H1 (cell line): Measurements from ENCODE around the gene GATB. TPM values are rescaled to one million over a fixed set of nuclear protein-coding genes. Genes with fewer than 3 reads are reported as not detected.
"Not testable (repeated sequence)": the region's sequence is repeated elsewhere in the genome, so short reads cannot be mapped to it uniquely, and the experiment has no call there.

ENCODE experiments used
- CTCF ChIA-PET: fragments of 300-600 bp; sonication (Branson Sonifier 250); formaldehyde crosslinking; loops from one replicate; lab custom pipeline; 2021; ENCODE audit not compliant: partially characterized antibody; lab: Charles Lee
- POLR2A ChIA-PET: fragments of 300-600 bp; sonication (Branson Sonifier 250); formaldehyde crosslinking; loops from one replicate; lab custom pipeline; 2021; ENCODE audit warnings: inconsistent platforms; ENCODE audit not compliant: partially characterized antibody; lab: Charles Lee
- DNase-seq, 2 experiments: peaks; one replicate each; pipeline versions ENCODE4 v3.0.0 to v3.0.0-alpha.2; 2010 to 2022; ENCODE audit warnings: low spot score in 2 of 2, low read depth in 1 of 2, mixed read lengths in 1 of 2
- FAIRE-seq: peaks from 2 replicates; lab custom pipeline; 2011; peaks lifted over from hg19 to GRCh38; lab: Jason Lieb, UNC
- H2AFZ ChIP-seq: 2 replicates; pipeline ENCODE4 v1.8.1; 2012; ENCODE audit warnings: low read length, inconsistent platforms
- H2AK5ac ChIP-seq: 2 replicates; pipeline ENCODE4 v1.6.1; 2013; ENCODE audit warnings: low read depth, low read length
- H2BK120ac ChIP-seq: replicated peaks from 2 replicates; pipeline ENCODE3; 2013; ENCODE audit warnings: low read depth, low read length, inconsistent platforms
- H2BK12ac ChIP-seq: 2 replicates; pipeline ENCODE4 v1.6.1; 2013; ENCODE audit warnings: low read depth, low read length
- H2BK15ac ChIP-seq: 2 replicates; pipeline ENCODE4 v1.6.1; 2013; ENCODE audit warnings: low read length
- H2BK20ac ChIP-seq: 2 replicates; pipeline ENCODE4 v1.6.1; 2013; ENCODE audit warnings: low read length
- H2BK5ac ChIP-seq: 2 replicates; pipeline ENCODE4 v1.6.1; 2013; ENCODE audit warnings: low read depth, low read length
- H3K14ac ChIP-seq: 2 replicates; pipeline ENCODE4 v1.6.1; 2013; ENCODE audit warnings: inconsistent platforms; ENCODE audit not compliant: insufficient read length
- H3K18ac ChIP-seq: 2 replicates; pipeline ENCODE4 v1.6.1; 2013; ENCODE audit warnings: low read length; ENCODE audit errors: extremely low read depth
- H3K23ac ChIP-seq: 2 replicates; pipeline ENCODE4 v1.6.1; 2013; ENCODE audit warnings: inconsistent platforms; ENCODE audit not compliant: insufficient read length
- H3K23me2 ChIP-seq: 2 replicates; pipeline ENCODE4 v1.6.1; 2013; ENCODE audit warnings: low read depth, low read length
- H3K27ac ChIP-seq: 2 replicates; pipeline ENCODE4 v1.6.1; 2011; ENCODE audit warnings: low read depth, low read length, inconsistent platforms
- H3K27me3 ChIP-seq, 4 experiments: replicated peaks in 1 of 4; 1 replicate in 1 of 4; 2 replicates in 3 of 4; pipeline versions ENCODE4 v1.6.1 to v1.8.1; 2011 to 2013; ENCODE audit warnings: low read length in 3 of 4, mild to moderate bottlenecking in 3 of 4, inconsistent platforms in 2 of 4, mixed read lengths in 2 of 4, moderate library complexity in 1 of 4; ENCODE audit not compliant: control insufficient read depth in 3 of 4, insufficient read depth in 3 of 4; ENCODE audit errors: extremely low read depth in 1 of 4
- H3K36me3 ChIP-seq, 4 experiments: 2 replicates each; pipeline versions ENCODE4 v1.6.1 to v1.8.1; 2011 to 2013; ENCODE audit warnings: mild to moderate bottlenecking in 4 of 4, low read length in 3 of 4, moderate library complexity in 2 of 4, control low read depth in 1 of 4, inconsistent platforms in 1 of 4; ENCODE audit not compliant: insufficient read depth in 4 of 4, control insufficient read depth in 2 of 4
- H3K4ac ChIP-seq: replicated peaks from 2 replicates; pipeline ENCODE3; 2013; ENCODE audit warnings: low read length, low read depth, mixed read lengths, inconsistent platforms; ENCODE audit not compliant: insufficient read length
- H3K4me1 ChIP-seq, 4 experiments: replicated peaks in 1 of 4; 1 replicate in 1 of 4; 2 replicates in 3 of 4; pipeline versions ENCODE4 v1.6.1 to v1.8.1; 2011 to 2013; ENCODE audit warnings: low read length in 3 of 4, inconsistent platforms in 2 of 4, mixed read lengths in 1 of 4; ENCODE audit not compliant: insufficient read depth in 4 of 4, control insufficient read depth in 3 of 4
- H3K4me2 ChIP-seq, 2 experiments: 2 replicates each; pipeline versions ENCODE4 v1.6.1 to v1.8.1; 2011 to 2013; ENCODE audit warnings: low read depth in 2 of 2, low read length in 2 of 2, control low read depth in 1 of 2, inconsistent platforms in 1 of 2, mild to moderate bottlenecking in 1 of 2; ENCODE audit not compliant: insufficient read depth in 1 of 2
- H3K4me3 ChIP-seq, 4 experiments: fragments of 200-600, 300-600 bp in 1 of 4; sonication (generic), shearing (Covaris generic), sonication (Bioruptor Twin) in 1 of 4; 2 replicates each; pipeline versions ENCODE4 v1.5.1 to v1.8.1; 2011 to 2016; ENCODE audit warnings: low read length in 4 of 4, low read depth in 3 of 4, control low read depth in 2 of 4, inconsistent platforms in 2 of 4, mild to moderate bottlenecking in 2 of 4, mixed read lengths in 1 of 4, moderate library complexity in 1 of 4; ENCODE audit not compliant: insufficient read depth in 2 of 4; ENCODE audit errors: extremely low read depth in 1 of 4
- H3K56ac ChIP-seq: replicated peaks from 2 replicates; pipeline ENCODE3; 2013; ENCODE audit warnings: low read depth, mild to moderate bottlenecking, mixed read lengths, low read length, inconsistent platforms; ENCODE audit not compliant: insufficient read length
- H3K79me1 ChIP-seq: 2 replicates; pipeline ENCODE4 v1.6.1; 2013; ENCODE audit warnings: low read depth, low read length, control low read depth
- H3K79me2 ChIP-seq, 2 experiments: 2 replicates each; pipeline versions ENCODE4 v1.6.1 to v1.8.1; 2012 to 2013; ENCODE audit warnings: low read length in 2 of 2, mild to moderate bottlenecking in 2 of 2, inconsistent platforms in 1 of 2; ENCODE audit not compliant: insufficient read depth in 2 of 2, control insufficient read depth in 1 of 2
- H3K9ac ChIP-seq, 4 experiments: replicated peaks in 1 of 4; 1 replicate in 1 of 4; 2 replicates in 3 of 4; pipeline versions ENCODE4 v1.6.1 to v1.8.1; 2011 to 2013; ENCODE audit warnings: low read depth in 3 of 4, low read length in 3 of 4, control low read depth in 2 of 4, mild to moderate bottlenecking in 2 of 4, moderate library complexity in 2 of 4, inconsistent platforms in 1 of 4; ENCODE audit errors: extremely low read depth in 1 of 4
- H3K9me3 ChIP-seq, 2 experiments: 2 replicates each; pipeline versions ENCODE4 v1.6.1 to v1.8.1; 2012 to 2013; ENCODE audit warnings: mild to moderate bottlenecking in 2 of 2, moderate library complexity in 2 of 2, control low read depth in 1 of 2, inconsistent platforms in 1 of 2, low read depth in 1 of 2, low read length in 1 of 2, mixed read lengths in 1 of 2; ENCODE audit not compliant: insufficient read depth in 2 of 2
- H4K20me1 ChIP-seq, 2 experiments: replicated peaks in 1 of 2; 2 replicates each; pipeline versions ENCODE3 to v1.8.1; 2011 to 2013; ENCODE audit warnings: inconsistent platforms in 2 of 2, low read length in 2 of 2, mild to moderate bottlenecking in 1 of 2; ENCODE audit not compliant: insufficient read depth in 2 of 2, control insufficient read depth in 1 of 2
- H4K5ac ChIP-seq: 2 replicates; pipeline ENCODE4 v1.6.1; 2013; ENCODE audit warnings: low read length, low read depth, mixed read lengths, inconsistent platforms; ENCODE audit not compliant: insufficient read length
- H4K8ac ChIP-seq: 2 replicates; pipeline ENCODE4 v1.8.0; 2013; ENCODE audit warnings: mild to moderate bottlenecking, moderate library complexity, low read length, inconsistent platforms; ENCODE audit not compliant: insufficient read depth; ENCODE audit errors: extremely low read depth
- H4K91ac ChIP-seq: replicated peaks from 2 replicates; pipeline ENCODE3; 2013; ENCODE audit warnings: low read length, mixed read lengths, inconsistent platforms; ENCODE audit not compliant: insufficient read length
- WGBS, 2 experiments: shearing (Covaris generic) in 1 of 2; methylation state at CpG; one replicate each; pipeline versions ENCODE4 v1.1.6 to v1.1.7; 2013 to 2015; ENCODE audit warnings: low lambda C conversion rate in 2 of 2, mixed read lengths in 2 of 2, inconsistent platforms in 1 of 2, low coverage in 1 of 2, missing lambda C conversion rate in 1 of 2; ENCODE audit not compliant: insufficient replicate concordance in 2 of 2, insufficient coverage in 1 of 2, insufficient read length in 1 of 2; ENCODE audit errors: extremely low coverage in 1 of 2, missing lambda C conversion rate in 1 of 2; 5-methylcytosine and 5-hydroxymethylcytosine counted together
- polyA plus RNA-seq, 7 experiments: library from polyadenylated mRNA; depleted of rRNA in 3 of 7; stranded (reverse) in 5 of 7; unstranded in 2 of 7; fragments of >200 nt in 5 of 7; fragments of 200-250 nt in 2 of 7; gene quantifications; 1 replicate in 5 of 7; 2 replicates in 1 of 7; 4 replicates in 1 of 7; pipeline versions ENCODE4 v1.2.1 to v1.2.3, GENCODE V29; 2011 to 2013; ENCODE audit warnings: missing spikeins in 2 of 7, mixed read lengths in 2 of 7
- total RNA-seq: library from RNA; stranded (reverse); fragmentation: NEBNext Ultra II Directional; extraction: Animal tissue kit (Norgen Biotek cat#: 25700); gene quantifications from 2 replicates; pipeline ENCODE4 v1.2.1, GENCODE V29; 2021

Gene GATB
- total and polyA plus RNA-seq, 2 of the 8 experiments (the other 6 are each of a cell fraction or from before 2014, with no cell fraction given) = 15.3 to 18.0 TPM

- H3K4me1 ChIP-seq, H2BK120ac ChIP-seq, H4K8ac ChIP-seq, H4K20me1 ChIP-seq, H2AFZ ChIP-seq, H3K23ac ChIP-seq, H2BK15ac ChIP-seq, H3K18ac ChIP-seq, H2BK12ac ChIP-seq, H3K4me3 ChIP-seq, H3K27me3 ChIP-seq, H3K36me3 ChIP-seq, H3K4ac ChIP-seq, H3K9ac ChIP-seq, H2BK20ac ChIP-seq, CTCF ChIA-PET, H2AK5ac ChIP-seq, H3K79me1 ChIP-seq, H3K23me2 ChIP-seq, H3K27ac ChIP-seq, H4K5ac ChIP-seq, FAIRE-seq, POLR2A ChIA-PET, H3K56ac ChIP-seq, DNase-seq, H3K14ac ChIP-seq, H4K91ac ChIP-seq, H3K9me3 ChIP-seq, H2BK5ac ChIP-seq, H3K4me2 ChIP-seq, H3K79me2 ChIP-seq: not testable (repeated sequence)
- WGBS, 2 experiments = no CpG with 5 or more reads among the region's 34 CpGs
Observed at GRCh38 chr4:151731670-151732069, 29.1 kb downstream of the GATB start.
